ENCODE data around the gene SUGCT. TPM values are rescaled to one million over a fixed set of nuclear protein-coding genes. Genes with fewer than 3 reads are reported as not detected.

Gene SUGCT
- total RNA-seq, 3 donors from 2014 or later (not counting 1 experiment from before 2014, with no cell fraction given): 0.40 to 0.59 TPM; not detected in 1

GRCh38 chr7:40394400-40394799 lies 259.6 kb downstream of the SUGCT start:
- H3K4me1 ChIP-seq (ENCODE audit: control insufficient read depth, insufficient read depth, low read length): no peaks in the 10 kb centered on the region
- H3K27ac Mint-ChIP-seq: no peak overlapping the region
- no peaks in the 10 kb centered on the region for H3K9me3 ChIP-seq (ENCODE audit: control insufficient read depth, insufficient read depth, low read length)
- DNase-seq: no peak
- 82% methylated on average over 1 of the region's 1 CpG for WGBS (ENCODE audit: insufficient coverage)
- no peaks in the 10 kb centered on the region for H3K36me3 ChIP-seq (ENCODE audit: control insufficient read depth, insufficient read depth, low read length)
- H3K27me3 ChIP-seq (ENCODE audit: control insufficient read depth, insufficient read depth, low read length): no peaks in the 10 kb centered on the region
- no peak overlapping the region for H3K4me3 ChIP-seq (ENCODE audit: low read length)
- H3K4me3 Mint-ChIP-seq: no peak overlapping the region
- no peak for ATAC-seq
- no peak for TF ChIP-seq CTCF (IDR thresholded peaks at IDR 0.05)
- H3K9me3 Mint-ChIP-seq: no peaks in the 10 kb centered on the region
- H3K36me3 Mint-ChIP-seq: no peaks in the 10 kb centered on the region
- H3K4me1 Mint-ChIP-seq: no peaks in the 10 kb centered on the region
- intact Hi-C loops (cut with micrococcal nuclease): no loop called here
- H3K27me3 Mint-ChIP-seq (ENCODE audit: low read depth in 2 of 2): peaks cover 0 to 2% of the 10 kb centered on the region in 2 donors
- no peak overlapping the region for H3K27ac ChIP-seq (ENCODE audit: low read length)

- Histone ChIP-seq H3K4me3 (ENCODE audit: low read length) (no peak overlapping the region), H3K9me3 (ENCODE audit: control insufficient read depth, insufficient read depth, low read length) (no peaks in the 10 kb centered on the region), H3K4me1 (ENCODE audit: control insufficient read depth, insufficient read depth, low read length) (no peaks in the 10 kb centered on the region), H3K36me3 (ENCODE audit: control insufficient read depth, insufficient read depth, low read length) (no peaks in the 10 kb centered on the region), H3K27ac (ENCODE audit: low read length) (no peak overlapping the region), H3K27me3 (ENCODE audit: control insufficient read depth, insufficient read depth, low read length) (no peaks in the 10 kb centered on the region)
- intact Hi-C loops (cut with micrococcal nuclease): no loop called here
- no peak for TF ChIP-seq CTCF (IDR thresholded peaks at IDR 0.05)
- Mint-ChIP-seq H3K27ac (no peak overlapping the region), H3K36me3 (no peaks in the 10 kb centered on the region), H3K4me3 (no peak overlapping the region), H3K4me1 (no peaks in the 10 kb centered on the region), H3K9me3 (peaks cover 3 to 4% of the 10 kb centered on the region in 2 donors), H3K27me3 (ENCODE audit: low read depth in 2 of 2) (peaks cover 0 to 5% of the 10 kb centered on the region in 2 donors)
- WGBS (ENCODE audit: insufficient coverage): 91% methylated on average over 3 of the region's 4 CpGs
- ATAC-seq: no peak
- DNase-seq: no peak
Observed at GRCh38 chr7:40400525-40400924, 265.7 kb downstream of the SUGCT start.

- no peak overlapping the region for H3K4me3 ChIP-seq (ENCODE audit: low read length)
- WGBS (ENCODE audit: insufficient coverage): 88% methylated on average over 1 of the region's 1 CpG
- H3K27ac Mint-ChIP-seq: no peak overlapping the region
- H3K4me1 Mint-ChIP-seq: no peaks in the 10 kb centered on the region
- H3K4me1 ChIP-seq (ENCODE audit: control insufficient read depth, insufficient read depth, low read length): no peaks in the 10 kb centered on the region
- no peak for TF ChIP-seq CTCF (IDR thresholded peaks at IDR 0.05)
- no peak overlapping the region for H3K27ac ChIP-seq (ENCODE audit: low read length)
- peaks cover 0 to 5% of the 10 kb centered on the region in 2 donors for H3K27me3 Mint-ChIP-seq (ENCODE audit: low read depth in 2 of 2)
- no peaks in the 10 kb centered on the region for H3K9me3 ChIP-seq (ENCODE audit: control insufficient read depth, insufficient read depth, low read length)
- H3K36me3 Mint-ChIP-seq: no peaks in the 10 kb centered on the region
- intact Hi-C loops (cut with micrococcal nuclease): no loop called here
- DNase-seq: no peak
- peaks cover 3 to 4% of the 10 kb centered on the region in 2 donors for H3K9me3 Mint-ChIP-seq
- H3K4me3 Mint-ChIP-seq: no peak overlapping the region
- ATAC-seq: no peak
- H3K27me3 ChIP-seq (ENCODE audit: control insufficient read depth, insufficient read depth, low read length): no peaks in the 10 kb centered on the region
- H3K36me3 ChIP-seq (ENCODE audit: control insufficient read depth, insufficient read depth, low read length): no peaks in the 10 kb centered on the region
Observed at GRCh38 chr7:40401406-40401805, 266.6 kb downstream of the SUGCT start.

GRCh38 chr7:40402661-40403060 lies 267.9 kb downstream of the SUGCT start:
- H3K36me3 Mint-ChIP-seq: no peaks in the 10 kb centered on the region
- no peak for TF ChIP-seq CTCF (IDR thresholded peaks at IDR 0.05)
- H3K4me1 Mint-ChIP-seq: no peaks in the 10 kb centered on the region
- Histone ChIP-seq H3K27ac (ENCODE audit: low read length) (no peak overlapping the region), H3K4me3 (ENCODE audit: low read length) (no peak overlapping the region), H3K27me3 (ENCODE audit: control insufficient read depth, insufficient read depth, low read length) (no peaks in the 10 kb centered on the region), H3K4me1 (ENCODE audit: control insufficient read depth, insufficient read depth, low read length) (no peaks in the 10 kb centered on the region), H3K36me3 (ENCODE audit: control insufficient read depth, insufficient read depth, low read length) (no peaks in the 10 kb centered on the region), H3K9me3 (ENCODE audit: control insufficient read depth, insufficient read depth, low read length) (no peaks in the 10 kb centered on the region)
- ATAC-seq (no peak), DNase-seq (no peak)
- no peak overlapping the region for H3K4me3 Mint-ChIP-seq
- intact Hi-C loops (cut with micrococcal nuclease): no loop called here
- peaks cover 0 to 5% of the 10 kb centered on the region in 2 donors for H3K27me3 Mint-ChIP-seq (ENCODE audit: low read depth in 2 of 2)
- H3K27ac Mint-ChIP-seq: no peak overlapping the region
- H3K9me3 Mint-ChIP-seq: peaks cover 3 to 4% of the 10 kb centered on the region in 2 donors
- 64% methylated on average over 5 of the region's 5 CpGs for WGBS (ENCODE audit: insufficient coverage)
